T follicular helper cell (primary cell): Measurements from ENCODE around the gene MEP1B.
"Not testable (repeated sequence)": the region's sequence is repeated elsewhere in the genome, so short reads cannot be mapped to it uniquely, and the experiment has no call there.

Experiments used
- DNase-seq: peaks from one replicate; pipeline ENCODE4 v3.0.0-alpha.2; 2020; ENCODE audit warnings: low read depth
- total RNA-seq, 2 experiments: gene quantifications; one replicate each; lab custom pipeline; 2026; lab: John Stamatoyannopoulos, UW

The MEP1B gene
- 0 to 0.12 reads per million in 2 experiments for total RNA-seq

- DNase-seq: no peak
Observed at GRCh38 chr18:32189790-32190189, at the start of gene MEP1B. MEP1B (plus strand) TSS chr18:32190039; CDS start chr18:32190071, 32 bp downstream.

- DNase-seq: no peak
Observed at GRCh38 chr18:32148185-32148870, 41.5 kb upstream of the MEP1B start.

GRCh38 chr18:32152705-32153448 is 37.0 kb upstream of the MEP1B start:
- DNase-seq: no peak

- DNase-seq: no peak
Observed at GRCh38 chr18:32156855-32157254, 33.0 kb upstream of the MEP1B start.

- no peak for DNase-seq
Observed at GRCh38 chr18:32157580-32157979, 32.3 kb upstream of the MEP1B start.

- peak; percentile 52 for DNase-seq
Observed at GRCh38 chr18:32158108-32158624, 31.7 kb upstream of the MEP1B start.

- not testable (repeated sequence) for DNase-seq
Observed at GRCh38 chr18:32158631-32159030, 31.2 kb upstream of the MEP1B start.

- no peak for DNase-seq
Observed at GRCh38 chr18:32160547-32160946, 29.3 kb upstream of the MEP1B start.

GRCh38 chr18:32167980-32168730 is 21.7 kb upstream of the MEP1B start:
- DNase-seq: no peak

- DNase-seq: no peak
Observed at GRCh38 chr18:32173654-32174053, 16.2 kb upstream of the MEP1B start.

GRCh38 chr18:32174719-32175118 is 15.1 kb upstream of the MEP1B start:
- DNase-seq: no peak

- no peak for DNase-seq
Observed at GRCh38 chr18:32175265-32175664, 14.6 kb upstream of the MEP1B start.

GRCh38 chr18:32176745-32177144 is 13.1 kb upstream of the MEP1B start:
- not testable (repeated sequence) for DNase-seq

- DNase-seq: no peak
Observed at GRCh38 chr18:32177530-32177929, 12.3 kb upstream of the MEP1B start.

GRCh38 chr18:32183503-32183902 is 6.3 kb upstream of the MEP1B start:
- DNase-seq: no peak

- DNase-seq: no peak
Observed at GRCh38 chr18:32190209-32190608, 370 bp downstream of the MEP1B start.

GRCh38 chr18:32195881-32196815 is 6.3 kb downstream of the MEP1B start:
- no peak for DNase-seq

GRCh38 chr18:32200766-32201165 is 10.9 kb downstream of the MEP1B start:
- DNase-seq: no peak

GRCh38 chr18:32201948-32202672 is 12.3 kb downstream of the MEP1B start:
- no peak for DNase-seq

GRCh38 chr18:32208023-32208422 is 18.2 kb downstream of the MEP1B start:
- DNase-seq: no peak

GRCh38 chr18:32208577-32208976 is 18.7 kb downstream of the MEP1B start:
- DNase-seq: no peak
